GM19324 (cell line): Measurements from ENCODE around the gene IARS2.
"Not testable (repeated sequence)": the region's sequence is repeated elsewhere in the genome, so short reads cannot be mapped to it uniquely, and the experiment has no call there.

Experiments
- ATAC-seq: cut with Tn5 transposase; IDR thresholded peaks from one replicate; pipeline ENCODE4 v1.9.1; 2021; ENCODE audit warnings: mild to moderate bottlenecking, moderate library complexity; ENCODE audit not compliant: unreplicated experiment, low FRiP score

The IARS2 gene

DNA sequence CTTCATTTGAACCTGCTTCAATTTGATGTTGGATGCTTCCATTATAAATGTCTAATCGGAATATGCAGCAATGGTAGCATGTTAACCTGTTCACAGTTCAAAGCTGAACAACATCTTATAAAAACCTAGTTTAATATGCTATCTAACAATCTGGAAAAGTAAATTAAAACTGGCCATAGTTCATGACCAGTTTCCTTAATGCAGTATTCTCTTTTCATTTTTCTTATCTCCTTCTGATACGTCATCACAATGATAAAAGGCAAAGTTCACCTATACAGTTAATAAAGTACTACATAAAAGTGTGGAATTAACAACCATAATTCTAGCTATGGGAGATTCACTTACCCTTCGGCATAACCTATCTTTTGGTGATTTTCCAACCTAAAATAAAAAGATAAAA lies 65.1 kb downstream of the IARS2 start:
- ATAC-seq = no peak

DNA sequence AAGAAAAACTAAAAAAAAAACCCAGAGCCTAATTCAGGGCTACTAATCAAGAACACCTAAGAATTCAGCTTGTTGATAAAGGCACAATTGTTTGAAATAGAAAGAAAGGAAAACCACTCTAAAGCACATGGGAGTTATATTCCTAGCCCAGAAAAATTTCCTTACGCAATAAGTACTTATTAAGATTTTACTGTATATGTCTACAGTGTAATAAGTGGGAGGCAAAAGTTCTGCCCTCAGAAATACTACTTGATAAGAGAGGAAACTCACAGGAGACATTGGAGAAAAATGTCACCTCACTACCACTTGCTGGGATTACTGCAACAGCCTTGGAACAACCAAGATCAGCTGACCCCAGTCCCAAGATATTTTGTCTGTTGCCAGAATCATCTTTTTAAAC lies 66.1 kb downstream of the IARS2 start:
- no peak for ATAC-seq

DNA sequence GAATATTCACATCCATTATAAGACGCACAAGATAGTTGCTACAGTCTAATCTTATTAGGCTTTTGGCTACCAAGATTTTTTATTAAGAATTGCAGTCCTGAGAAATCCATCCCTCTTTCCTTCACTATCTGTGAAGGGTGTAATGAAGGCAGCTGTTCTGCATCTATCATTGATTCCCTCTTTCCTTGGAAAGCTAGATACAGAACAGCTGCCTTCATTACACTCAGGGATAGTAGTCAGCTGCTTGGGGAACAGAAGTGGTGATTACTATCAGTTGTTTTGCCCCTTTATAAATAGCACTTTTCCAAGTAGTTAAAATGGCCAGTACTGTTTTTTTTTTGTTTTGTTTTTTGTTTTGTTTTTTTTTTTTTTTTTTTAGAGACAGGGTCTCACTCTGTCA lies 70.2 kb downstream of the IARS2 start:
- no peak for ATAC-seq

DNA sequence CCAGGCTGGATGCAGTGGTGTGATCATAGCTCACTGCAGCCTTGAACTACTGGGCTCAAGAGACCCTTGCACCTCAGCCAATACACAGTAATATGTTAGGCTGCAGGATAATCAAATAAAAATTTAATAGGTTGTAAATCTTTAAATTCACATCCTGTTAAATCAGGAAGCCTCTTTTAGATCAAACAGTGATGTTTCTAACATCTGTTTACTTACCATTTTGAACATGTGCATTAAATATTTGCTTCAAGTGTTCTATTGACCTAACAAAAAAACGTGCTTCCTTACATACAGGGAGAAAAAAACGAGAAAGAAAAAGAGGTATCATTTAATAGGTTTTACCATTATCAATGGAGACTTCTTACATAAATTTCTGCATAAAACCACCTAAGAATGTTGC lies 70.6 kb downstream of the IARS2 start:
- ATAC-seq = no peak

DNA sequence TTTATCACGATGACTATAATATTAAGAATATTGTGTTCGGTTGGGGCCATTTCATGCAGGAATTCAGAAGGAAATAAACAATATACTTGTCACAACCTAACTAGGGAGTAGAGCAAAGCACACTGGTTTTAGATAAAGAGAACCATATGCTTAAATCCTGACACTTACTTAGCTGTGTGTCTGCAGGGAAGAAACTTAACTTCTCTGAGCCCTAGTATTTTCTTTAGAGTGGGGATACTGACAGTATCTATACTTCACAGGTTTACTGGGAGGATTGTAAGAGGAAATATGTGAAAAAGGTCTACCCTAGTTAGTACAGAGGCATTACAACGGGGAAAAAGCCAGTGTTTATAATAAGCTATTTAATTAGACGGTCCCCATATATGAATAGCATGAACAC lies 72.9 kb downstream of the IARS2 start:
- ATAC-seq = no peak

DNA sequence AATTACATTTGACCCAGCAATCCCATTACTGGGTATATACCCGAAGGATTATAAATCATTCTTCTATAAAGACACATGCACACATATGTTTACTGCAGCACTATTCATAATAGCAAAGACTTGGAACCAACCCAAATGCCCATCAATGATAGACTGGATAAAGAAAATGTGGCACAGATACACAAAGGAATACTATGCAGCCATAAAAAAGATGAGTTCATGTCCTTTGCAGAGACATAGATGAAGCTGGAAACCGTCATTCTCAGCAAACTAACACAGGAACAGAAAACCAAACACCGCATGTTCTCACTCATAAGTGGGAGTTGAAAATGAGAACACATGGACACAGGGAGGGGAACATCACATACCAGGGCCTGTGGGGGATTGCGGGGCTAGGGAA lies 76.0 kb downstream of the IARS2 start:
- not testable (repeated sequence) for ATAC-seq

DNA sequence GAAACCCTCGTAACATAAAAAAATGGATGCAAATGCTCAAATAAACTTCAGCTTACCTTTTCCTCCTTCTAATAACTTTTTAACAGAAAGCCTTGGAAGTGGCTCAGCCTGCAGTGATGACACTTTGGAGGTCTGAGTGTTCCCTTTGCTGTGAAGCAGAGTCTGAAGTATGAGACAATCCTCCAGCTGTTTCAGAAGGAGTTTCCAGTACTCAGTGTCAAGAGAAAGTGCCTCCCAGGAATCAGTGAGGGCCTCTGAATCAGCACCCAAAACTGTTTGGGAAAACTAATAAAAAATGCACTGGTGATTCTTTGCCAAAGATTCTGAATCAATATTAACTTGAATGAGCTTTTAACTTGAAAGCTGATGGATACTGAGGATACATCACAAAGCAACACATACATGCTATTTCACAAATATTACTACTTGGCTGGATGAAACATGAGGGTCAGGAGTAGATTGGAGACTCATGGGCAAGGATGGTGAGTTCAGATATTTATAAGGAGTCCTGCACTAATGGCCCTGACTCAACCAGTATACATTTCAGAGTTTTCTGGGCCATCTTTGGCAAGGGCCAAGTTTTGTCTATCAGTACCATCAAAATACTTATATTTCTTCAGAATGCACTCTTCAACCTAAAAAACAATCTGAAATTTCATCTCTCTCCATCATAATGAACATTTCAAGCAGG lies 77.0 kb downstream of the IARS2 start:
- ATAC-seq = no peak

DNA sequence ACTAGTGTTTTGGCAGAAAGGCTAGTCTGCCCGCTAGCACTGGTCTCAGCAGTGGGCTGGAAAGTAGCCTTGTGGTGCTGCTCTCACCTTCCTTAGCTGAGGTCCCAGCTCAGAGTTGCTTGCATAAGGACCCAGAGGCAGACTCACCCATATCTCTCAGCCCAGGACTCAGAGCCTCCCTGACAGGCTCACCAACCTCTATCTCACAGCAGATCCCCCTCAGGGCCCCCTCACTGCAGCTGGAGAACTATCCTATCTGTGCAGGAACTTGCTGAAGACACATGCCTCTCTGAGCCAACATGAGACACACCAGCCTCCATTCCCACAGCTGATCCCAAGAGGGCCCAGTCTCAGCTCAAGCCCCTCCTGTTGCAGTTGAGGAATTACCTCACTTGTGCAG lies 82.6 kb downstream of the IARS2 start:
- ATAC-seq = no peak

DNA sequence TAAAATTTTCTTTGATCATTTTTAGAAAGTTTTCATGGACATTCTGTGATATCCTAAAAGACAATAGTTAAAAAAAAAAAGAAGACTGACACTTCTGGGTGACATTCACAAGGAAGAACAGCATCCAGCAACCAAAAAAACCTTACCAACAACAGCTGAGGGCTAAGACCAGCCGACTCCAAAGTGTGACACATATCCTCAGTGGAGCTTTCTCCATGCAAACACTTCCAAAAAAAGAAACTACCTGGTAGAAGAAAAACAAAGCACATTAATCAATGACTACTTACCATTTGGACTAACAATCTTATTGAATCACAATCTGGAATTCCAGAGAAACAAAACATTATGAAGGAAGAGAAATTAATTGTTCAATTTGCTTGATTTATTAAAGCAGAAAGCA lies 88.2 kb downstream of the IARS2 start:
- no peak for ATAC-seq

DNA sequence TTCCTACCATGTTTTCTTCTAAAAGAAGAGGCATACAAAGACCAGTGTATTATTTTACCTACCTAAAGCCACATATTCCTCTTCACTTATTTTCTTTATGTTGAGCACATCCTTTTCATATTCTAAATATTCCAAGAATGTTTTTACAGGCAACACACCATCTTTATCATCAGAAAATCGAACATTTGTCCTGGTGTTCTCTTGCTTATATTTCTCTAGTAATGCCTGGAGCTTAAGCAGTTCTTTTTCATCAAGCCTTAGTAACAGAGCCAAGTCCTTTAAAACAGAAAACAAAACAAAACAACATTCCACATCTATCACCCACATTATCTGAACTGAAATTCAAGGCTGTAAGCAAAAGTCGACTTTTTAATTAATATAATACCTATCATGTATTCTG lies 88.7 kb downstream of the IARS2 start:
- ATAC-seq = no peak

DNA sequence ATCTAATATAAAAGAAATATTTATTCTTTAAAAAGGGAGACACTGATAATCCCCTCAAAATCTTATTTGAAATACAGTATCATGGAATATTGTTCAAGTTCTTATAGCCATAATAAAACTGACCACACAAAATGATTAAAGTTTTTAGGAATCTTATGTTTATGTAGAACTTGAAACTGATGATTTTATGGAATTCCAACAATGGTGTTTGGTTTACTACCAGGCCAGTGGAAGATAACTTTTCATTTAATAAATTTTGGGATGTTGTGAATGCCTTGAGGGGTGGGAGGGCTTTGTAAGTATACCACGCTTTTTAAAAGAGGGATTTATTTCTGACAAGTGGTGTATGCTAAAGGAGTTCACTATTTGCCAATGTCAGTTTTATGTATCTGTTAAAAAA lies 90.6 kb downstream of the IARS2 start:
- no peak for ATAC-seq

DNA sequence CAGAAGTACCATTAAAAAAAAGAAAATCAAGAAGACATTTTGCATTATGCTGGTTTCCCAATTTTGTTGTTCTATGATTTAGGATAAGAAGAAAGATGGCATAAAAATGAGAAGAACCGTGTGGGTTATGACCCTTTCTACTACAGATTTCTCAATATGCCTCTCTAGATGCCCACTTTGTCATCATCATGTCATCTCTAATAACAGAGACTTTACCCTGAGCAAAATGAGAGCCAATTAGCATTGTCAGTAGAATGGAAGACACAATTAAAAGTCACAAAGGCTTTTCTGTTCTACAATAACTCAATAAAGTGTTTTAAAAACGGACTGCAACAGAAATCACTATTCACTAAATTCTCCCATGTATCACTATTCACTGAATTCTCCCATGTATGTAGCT lies 92.8 kb downstream of the IARS2 start:
- ATAC-seq = no peak

DNA sequence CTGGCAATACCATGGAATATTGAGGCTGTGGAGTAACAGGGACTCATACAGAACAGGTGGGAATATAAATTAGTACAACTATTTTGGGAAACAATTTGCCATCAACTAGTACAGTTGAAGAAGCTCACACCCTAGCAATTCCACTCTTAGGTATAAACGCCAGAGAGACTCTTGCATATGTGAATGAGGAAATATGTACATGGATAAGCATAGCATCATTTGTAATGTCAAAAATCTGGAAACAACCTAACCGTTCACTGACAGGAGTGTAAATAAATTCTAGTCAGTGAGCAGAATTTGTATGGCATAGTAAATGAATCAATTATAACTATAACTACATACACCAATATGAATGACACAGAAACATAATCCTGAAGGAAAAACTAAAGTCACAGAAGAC lies 94.6 kb downstream of the IARS2 start:
- no peak for ATAC-seq

DNA sequence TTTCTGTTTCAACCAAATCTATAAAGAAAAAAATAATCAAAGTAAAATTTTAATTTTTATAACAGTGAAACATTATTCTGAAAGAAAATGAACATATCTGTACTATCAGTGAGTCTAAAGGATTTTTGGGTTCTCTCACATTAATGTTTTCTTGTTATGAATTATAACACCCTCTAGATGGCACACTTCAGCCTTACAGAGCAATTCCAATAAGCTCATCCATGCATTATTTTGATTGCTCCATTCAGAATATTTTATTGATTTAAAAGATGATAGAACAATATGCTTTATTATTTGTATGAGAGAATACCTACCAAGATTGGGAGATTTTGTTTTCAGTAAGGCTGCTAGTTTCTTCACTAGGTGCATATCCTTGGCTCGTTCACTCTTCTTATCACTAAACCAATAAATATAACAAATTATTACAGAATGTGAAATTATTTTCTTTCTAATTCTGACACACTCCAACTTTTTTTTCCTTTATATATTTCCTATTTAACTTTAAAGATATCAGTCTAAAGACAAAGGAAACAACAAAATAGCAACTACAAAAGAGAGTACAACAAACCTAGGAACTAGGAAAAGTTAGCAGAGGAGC lies 95.9 kb downstream of the IARS2 start:
- no peak for ATAC-seq

DNA sequence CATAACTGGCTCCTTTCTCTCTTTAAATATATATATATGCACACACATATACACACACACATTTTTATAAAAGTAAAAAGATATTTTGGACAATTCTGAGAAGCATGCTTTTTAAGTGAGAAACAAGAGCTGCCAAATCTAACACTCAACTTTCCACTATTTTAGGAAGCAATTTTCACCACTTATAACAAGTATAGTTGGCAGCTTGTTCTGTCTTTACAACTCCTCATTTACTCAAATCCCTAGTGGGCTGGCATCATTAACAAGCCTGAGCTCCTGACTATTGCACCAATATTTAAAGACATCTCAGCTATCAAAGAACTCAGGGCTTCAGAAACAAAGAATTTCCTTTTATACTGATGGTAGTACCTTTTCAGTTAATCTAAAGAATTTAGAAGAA lies 101.8 kb downstream of the IARS2 start:
- no peak for ATAC-seq
